GM12878 (cell line): Measurements from ENCODE around the gene THAP2.
"Not testable (repeated sequence)": the region's sequence is repeated elsewhere in the genome, so short reads cannot be mapped to it uniquely, and the experiment has no call there.

Experiments used
- CBFB ChIP-seq: IDR thresholded peaks from 2 replicates; pipeline ENCODE4 v1.6.1; 2016; ENCODE audit warnings: antibody characterized with exemption, low read depth
- TF ChIP-seq, protein P1 (sequence below): IDR thresholded peaks from 2 replicates; pipeline ENCODE4 v1.6.1; 2012; ENCODE audit warnings: mild to moderate bottlenecking, low read depth, low read length

DNA sequence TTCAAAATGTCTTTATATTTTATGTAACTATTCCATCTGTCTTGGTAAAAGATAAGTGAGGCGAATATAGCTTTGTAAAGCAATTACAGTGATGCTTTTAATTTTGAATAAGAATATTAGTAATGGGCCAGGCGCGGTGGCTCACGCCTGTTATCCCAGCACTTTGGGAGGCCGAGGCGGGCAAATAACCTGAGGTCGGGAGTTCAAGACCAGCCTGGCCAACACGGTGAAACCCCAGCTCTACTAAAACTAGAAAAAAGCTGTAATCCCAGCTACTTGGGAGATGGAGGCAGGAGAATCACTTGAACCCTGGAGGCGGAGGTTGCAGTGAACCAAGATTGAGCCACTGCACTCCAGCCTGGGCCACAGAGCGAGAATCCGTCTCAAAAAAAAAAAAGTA, 23.1 kb downstream of the THAP2 start:
- TF ChIP-seq, protein P1, sequence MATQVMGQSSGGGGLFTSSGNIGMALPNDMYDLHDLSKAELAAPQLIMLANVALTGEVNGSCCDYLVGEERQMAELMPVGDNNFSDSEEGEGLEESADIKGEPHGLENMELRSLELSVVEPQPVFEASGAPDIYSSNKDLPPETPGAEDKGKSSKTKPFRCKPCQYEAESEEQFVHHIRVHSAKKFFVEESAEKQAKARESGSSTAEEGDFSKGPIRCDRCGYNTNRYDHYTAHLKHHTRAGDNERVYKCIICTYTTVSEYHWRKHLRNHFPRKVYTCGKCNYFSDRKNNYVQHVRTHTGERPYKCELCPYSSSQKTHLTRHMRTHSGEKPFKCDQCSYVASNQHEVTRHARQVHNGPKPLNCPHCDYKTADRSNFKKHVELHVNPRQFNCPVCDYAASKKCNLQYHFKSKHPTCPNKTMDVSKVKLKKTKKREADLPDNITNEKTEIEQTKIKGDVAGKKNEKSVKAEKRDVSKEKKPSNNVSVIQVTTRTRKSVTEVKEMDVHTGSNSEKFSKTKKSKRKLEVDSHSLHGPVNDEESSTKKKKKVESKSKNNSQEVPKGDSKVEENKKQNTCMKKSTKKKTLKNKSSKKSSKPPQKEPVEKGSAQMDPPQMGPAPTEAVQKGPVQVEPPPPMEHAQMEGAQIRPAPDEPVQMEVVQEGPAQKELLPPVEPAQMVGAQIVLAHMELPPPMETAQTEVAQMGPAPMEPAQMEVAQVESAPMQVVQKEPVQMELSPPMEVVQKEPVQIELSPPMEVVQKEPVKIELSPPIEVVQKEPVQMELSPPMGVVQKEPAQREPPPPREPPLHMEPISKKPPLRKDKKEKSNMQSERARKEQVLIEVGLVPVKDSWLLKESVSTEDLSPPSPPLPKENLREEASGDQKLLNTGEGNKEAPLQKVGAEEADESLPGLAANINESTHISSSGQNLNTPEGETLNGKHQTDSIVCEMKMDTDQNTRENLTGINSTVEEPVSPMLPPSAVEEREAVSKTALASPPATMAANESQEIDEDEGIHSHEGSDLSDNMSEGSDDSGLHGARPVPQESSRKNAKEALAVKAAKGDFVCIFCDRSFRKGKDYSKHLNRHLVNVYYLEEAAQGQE = not testable (repeated sequence)
- TF ChIP-seq CBFB = not testable (repeated sequence)
